SK-MEL-5 (cell line): ENCODE results near the gene YIPF1. TPM values are rescaled to one million over a fixed set of nuclear protein-coding genes. Genes with fewer than 3 reads are reported as not detected.

ENCODE experiments used
- DNase-seq: peaks from one replicate; pipeline ENCODE4 v3.0.0-alpha.2; 2016; ENCODE audit warnings: low read depth, low spot score
- in situ Hi-C: cut with HindIII; loops from 2 replicates; pipeline ENCODE4 v1.10.0; 2016; ENCODE audit warnings: low sequenced_read_pairs, high pct_unique_total_duplicates, low pct_unique_long_range_greater_than_20kb
- polyA plus RNA-seq, 2 experiments: library from polyadenylated mRNA; depleted of rRNA; stranded (reverse); fragments of >200 nt; gene quantifications; 2 replicates each; pipeline ENCODE4 v1.2.3, GENCODE V29; 2015
- total RNA-seq: library from RNA; depleted of rRNA; stranded (reverse); fragments of >200 nt; shearing (Covaris generic); gene quantifications from 2 replicates; pipeline ENCODE4 v1.2.3, GENCODE V29; 2014; rRNA removed

YIPF1 gene
- total RNA-seq, result 37.5 and 41.8 TPM in 2 replicates
- polyA plus RNA-seq (2015; cell fraction: cytosol; rRNA removed), result 32.8 and 37.0 TPM in 2 replicates
- polyA plus RNA-seq (2015; cell fraction: nucleus; rRNA removed), result 14.3 and 24.6 TPM in 2 replicates

DNA sequence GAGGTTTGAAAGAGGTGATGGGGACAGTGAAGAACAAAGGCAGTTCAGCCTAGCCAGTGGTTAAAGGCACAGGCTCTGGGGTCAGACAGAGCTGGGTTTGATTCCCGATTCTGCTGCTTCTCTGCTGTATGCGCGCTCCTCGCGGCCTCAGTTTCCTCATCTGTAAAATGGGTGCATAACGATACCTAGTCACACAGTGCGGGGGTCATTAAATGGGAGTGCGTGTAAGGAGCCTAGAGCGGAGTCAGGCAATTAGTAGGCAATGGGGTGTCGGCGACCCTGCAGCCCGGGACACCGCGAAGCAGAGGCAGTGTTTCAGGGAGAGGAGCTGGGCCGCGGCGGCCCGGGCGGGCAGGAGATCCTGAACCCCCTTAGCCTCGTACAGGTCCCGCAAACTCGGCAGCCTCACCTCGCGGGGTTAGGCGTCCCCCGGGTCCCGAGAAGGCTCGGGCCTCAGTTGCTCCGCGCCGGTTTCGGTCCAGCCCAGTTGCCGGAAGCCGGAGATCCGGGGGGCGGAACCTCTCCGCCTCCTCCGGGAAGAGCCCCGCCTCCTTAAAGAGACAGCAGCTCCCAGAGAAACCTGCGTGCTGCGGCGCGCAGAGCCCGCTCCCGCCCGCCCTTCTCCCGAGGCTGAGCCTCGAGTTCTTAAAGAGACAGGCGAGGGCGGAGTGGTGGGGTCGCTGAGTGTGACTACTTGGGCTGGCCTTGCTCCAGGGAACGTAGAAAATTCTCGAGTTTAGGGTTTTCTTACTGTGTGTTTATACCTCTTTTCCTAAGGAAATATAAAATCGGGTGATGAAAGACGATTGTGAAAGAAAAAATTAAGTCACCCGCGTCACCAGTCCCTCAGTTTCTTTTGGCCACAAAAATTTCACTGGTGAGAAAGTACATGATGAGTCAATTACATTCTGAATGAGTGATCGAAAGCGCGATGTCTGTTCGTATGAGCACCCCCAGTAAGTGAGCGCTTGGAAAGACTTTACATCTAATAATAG, at the start of gene YIPF1:
YIPF1 (minus strand) TSS at position 494 of the 995 bp plus-strand sequence. CDS start 860 bp downstream, outside the sequence.
- in situ Hi-C loops, result no loop called here
- DNase-seq, result peak; percentile 86

DNA sequence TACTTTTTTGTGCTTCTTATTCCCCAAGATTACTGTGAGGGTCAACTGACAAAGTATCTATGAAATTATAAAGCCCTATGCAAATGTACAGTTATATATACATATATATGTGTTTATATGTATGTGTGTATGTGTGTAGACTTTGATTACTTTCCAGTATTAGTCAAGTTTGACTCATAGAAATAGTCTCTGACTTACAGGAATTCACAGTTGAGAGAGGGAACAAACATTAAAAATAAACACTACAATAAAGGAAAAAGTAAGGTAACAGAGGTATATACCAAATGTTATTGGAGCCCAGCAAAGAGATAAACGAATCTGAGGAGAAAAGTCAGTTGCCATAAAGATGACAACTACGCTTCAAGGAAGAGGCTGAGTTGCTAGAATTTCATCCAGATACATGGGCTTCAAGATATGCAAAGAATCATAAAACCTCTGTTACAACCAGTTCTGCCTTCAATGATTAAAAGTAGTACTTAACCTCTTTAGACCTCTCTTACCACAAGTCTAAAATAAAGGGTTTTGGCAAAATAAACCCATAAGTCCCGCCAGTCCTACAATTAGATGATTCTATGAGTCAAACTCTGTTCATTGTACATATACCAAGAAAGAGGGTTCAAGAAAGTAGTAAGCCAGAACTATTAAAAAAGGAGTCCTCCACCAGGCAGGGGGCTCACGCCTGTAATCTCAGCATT, 48.7 kb upstream of the YIPF1 start:
- in situ Hi-C loops, result no loop called here
- no peak for DNase-seq

DNA sequence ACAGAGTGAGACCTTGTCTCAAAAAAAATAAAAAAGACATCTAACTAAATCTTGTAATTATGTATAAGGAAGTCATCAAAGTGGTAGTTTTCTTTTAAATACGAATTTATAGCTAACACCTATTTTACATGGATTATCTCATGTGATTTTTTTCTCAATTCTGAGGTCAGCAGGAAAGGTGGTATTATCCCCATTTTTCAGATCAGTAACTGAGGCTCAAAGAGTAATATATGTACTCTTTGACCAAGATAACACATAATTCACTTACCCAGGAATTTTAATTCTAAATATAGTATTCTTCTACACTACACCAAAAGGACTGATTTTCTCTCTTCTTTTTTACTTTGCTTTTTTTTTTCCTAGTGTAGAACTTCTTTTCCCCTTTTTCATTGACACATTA, 46.8 kb upstream of the YIPF1 start:
- DNase-seq, result no peak
- in situ Hi-C loops, result no loop called here

DNA sequence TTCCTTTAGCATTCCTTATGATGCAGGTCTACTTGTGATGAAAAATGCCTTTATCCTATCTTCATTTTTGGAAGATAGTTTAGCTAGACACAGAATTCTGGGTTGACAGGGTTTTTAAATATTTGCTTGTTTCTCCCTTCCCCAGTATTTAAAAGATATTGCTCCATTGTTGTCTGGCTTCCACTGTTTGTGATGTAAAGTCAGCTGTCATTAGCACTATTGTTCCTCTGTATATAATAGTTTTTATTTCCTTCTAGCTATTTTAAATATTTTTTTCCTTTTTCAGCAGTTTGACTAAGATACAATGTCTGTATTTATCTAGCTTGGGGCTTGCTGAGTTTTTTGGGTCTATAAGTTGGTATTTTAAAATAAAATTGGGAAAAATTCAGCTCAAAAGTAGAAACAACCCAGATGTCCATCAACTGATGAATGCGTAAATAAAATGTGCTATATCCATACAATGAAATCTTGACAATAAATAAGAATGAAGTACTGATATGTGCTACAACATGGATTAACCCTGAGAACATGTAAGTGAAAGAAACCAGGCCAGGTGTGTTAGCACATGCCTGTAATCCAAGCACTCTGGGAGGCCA, 44.7 kb upstream of the YIPF1 start:
- DNase-seq, result no peak
- in situ Hi-C loops, result no loop called here

DNA sequence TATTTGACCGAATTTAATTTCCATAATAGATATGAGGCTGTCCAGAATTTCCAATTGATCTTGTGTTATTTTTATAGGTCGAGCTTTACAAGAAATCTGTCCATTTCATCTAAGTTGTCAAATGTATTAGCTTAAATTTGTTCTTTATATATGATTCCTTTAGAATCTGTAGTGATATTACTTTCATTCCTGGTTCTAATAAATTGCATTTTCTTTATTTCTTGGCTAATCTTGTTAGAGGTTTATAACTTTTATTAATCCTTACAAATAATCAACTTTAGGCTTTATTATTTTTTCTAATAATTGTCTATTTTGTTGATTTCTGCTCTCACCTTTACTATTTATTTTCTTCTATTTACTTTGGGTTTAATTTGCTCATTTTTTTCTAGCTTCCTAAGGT, 41.9 kb upstream of the YIPF1 start:
- in situ Hi-C loops, result no loop called here
- DNase-seq, result no peak

DNA sequence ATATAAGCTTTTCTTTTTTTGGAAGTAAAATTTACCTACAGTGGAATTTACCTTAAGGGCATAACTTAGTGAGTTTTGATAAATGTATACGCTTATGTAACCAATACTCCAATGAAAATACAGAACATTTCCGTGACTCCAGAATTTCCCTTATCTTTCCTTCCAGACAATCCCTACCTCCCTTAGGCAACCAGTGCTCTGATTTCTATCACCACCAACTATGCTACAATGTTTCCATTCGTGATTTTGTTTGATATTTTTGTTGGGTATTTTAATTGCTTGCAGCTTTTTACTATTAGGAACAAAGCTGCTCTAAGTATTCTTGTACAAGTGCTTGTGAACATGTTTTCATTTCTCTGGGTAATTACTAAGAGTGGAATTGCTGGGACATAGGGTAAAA, 41.3 kb upstream of the YIPF1 start:
- DNase-seq, result no peak
- in situ Hi-C loops, result no loop called here

DNA sequence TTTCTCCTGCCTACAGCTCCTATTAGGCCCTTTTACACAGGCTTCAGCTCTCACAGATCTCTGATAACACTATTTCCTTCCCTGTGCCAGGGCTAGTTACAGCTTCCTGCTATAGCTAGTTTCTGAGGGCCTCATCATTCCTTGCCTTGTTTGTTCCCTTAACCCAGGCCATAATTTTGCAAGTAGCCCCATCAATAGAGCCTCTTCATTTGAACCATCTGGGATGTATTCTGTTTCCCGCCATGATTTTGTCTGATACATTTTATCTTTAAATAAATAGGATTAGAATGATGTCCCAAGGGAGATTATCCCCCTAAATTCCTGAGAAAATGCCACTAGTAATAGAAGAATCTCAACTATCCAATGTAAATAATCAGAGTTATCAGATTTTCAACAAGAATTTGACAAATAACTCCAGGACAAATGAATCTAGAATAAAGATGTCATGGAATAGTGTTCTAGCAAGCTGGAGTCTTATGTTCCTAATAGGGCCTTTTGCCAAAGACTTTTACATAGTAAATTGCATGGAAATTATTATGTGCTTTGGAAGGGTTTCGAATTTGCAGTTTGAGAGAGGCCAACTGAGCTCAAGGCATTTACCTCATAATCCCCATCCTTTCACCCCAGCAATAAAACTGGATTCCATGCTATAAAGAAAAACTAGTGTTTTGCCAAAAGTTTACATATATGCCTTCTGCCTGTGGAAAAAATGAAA, 39.8 kb upstream of the YIPF1 start:
- no peak for DNase-seq
- in situ Hi-C loops, result no loop called here

DNA sequence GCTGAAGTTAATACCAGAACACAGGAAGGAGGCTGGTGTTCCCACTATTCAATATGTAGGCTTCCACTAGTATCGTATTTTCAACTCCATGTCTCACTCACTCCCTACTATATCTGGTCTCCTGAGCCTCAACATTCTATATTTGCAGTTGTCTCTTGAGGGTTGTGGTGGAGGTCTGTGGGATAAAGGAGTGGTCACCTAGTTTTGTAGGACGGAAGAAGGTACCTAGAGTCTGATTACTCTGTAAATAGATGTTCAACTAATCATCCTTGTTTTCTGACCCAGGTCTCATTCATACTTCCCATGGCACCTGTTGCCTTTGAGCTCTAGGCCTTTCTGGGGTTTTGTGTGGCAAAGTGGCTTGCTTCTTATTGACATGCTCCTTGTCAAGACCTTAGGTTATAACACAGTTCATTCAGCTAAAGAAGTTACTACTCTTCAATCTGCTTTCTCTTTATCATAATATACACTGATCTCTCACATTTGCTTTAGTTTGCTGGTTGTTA, 37.8 kb upstream of the YIPF1 start:
- in situ Hi-C loops, result no loop called here
- DNase-seq, result no peak

DNA sequence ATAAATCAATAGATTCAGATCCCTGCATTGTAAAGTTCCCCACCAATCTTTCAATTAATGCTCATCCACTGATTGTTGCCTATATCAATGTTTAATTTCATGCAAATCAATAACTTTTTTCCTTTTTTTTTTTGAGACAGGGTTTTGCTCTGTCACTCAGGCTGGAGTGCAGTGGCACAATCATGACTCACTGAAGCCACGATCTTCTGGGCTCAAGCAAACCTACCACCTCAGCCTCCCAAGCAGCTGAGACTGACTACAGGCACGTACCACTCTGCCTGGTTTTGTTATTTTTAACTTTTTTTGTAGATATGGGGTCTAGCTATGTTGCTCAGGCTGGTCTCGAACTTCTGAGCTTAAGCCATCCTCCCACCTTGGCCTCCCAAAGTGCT, 30.1 kb upstream of the YIPF1 start:
- in situ Hi-C loops, result no loop called here
- no peak for DNase-seq

DNA sequence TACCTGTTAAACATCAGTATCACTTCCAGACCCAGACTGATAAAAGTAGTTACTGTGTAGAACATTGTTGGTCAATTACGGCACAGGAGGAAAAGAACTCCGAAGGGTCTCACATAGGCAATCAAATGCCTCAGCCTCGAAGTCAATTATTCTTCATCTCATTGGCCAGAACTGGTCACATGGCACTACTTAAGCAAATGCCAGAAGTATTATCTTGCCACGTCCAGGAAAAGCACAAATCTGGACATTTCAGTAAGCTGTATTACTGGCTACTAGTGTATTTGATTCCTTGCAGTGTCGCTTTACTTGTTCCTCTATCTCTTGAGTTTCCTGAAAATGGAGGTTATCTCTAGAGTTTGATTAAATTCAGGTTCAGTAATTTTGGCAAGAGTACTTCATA, 28.7 kb upstream of the YIPF1 start:
- in situ Hi-C loops, result no loop called here

DNA sequence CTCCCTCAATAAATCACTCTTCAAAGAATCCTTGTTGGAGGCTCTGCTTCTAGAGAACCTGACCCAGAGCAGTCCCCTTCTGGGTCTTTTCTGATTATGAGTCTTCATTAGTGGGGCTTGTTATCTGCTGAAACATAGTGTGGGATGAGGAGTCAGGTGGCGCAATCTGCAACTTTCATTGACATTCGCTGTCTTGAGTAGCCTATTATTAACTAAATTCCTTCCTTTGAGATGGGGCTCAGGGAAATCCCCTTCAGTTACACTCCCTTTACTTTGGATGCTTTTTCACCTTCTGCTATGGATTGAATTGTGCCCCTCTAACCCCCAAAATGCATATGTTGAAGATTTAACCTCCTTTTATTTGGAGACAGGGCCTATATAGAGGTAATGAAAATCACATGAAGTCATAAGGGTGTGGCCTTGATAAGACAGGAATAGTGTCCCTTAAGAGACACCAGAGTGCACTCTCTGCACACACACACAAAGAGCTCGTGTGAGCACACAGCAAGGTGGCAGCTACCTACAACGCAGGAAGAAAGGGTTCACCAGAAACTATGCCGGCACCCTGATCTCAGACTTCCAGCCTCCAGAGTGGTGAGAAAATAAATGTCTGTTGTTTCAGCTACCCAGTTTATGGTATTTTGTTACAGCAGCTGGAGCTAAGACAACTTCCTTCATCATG, 23.9 kb upstream of the YIPF1 start:
- in situ Hi-C loops, result no loop called here
- DNase-seq, result no peak

More for the DNA sequence above, 28.7 kb upstream of the YIPF1 start:
- no peak for DNase-seq

DNA sequence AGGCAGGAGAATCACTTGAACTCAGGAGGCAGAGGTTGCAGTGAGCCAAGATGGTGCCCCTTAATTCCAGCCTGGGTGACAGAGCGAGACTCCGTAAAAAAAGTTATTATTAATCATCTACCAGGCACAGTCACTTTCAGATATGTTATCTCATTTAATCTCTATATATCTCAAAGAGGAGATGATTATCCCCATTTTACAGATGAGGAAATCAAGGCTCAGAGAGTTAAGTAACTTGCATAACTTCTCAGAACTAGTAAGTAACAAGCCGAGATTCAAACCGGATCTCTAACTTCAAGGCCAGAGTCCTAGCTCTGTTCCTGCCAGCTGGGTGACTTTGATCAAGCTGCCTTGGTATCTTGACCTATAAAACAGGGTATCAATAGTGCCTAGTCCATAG, 21.8 kb upstream of the YIPF1 start:
- in situ Hi-C loops, result no loop called here
- no peak for DNase-seq

DNA sequence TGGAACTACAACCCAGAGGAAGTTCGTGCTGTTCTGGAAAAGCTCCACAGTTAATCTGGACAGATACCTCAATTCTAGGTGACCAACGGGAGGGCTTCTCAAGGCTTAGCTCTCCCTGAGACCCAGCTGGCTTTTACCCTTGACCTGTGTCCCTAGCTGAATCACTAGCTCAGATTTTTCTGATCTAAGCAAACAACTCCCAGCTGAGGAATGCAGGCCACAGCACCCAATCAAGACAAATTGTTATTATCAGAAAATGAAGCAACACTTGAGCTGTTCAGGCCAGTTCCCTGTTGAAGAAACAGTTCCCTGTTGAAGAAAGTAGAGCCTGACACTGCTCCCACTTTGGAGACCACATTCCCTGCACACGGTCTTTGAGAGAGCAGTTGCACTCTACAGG, 20.3 kb upstream of the YIPF1 start:
- in situ Hi-C loops, result no loop called here
- DNase-seq, result no peak

DNA sequence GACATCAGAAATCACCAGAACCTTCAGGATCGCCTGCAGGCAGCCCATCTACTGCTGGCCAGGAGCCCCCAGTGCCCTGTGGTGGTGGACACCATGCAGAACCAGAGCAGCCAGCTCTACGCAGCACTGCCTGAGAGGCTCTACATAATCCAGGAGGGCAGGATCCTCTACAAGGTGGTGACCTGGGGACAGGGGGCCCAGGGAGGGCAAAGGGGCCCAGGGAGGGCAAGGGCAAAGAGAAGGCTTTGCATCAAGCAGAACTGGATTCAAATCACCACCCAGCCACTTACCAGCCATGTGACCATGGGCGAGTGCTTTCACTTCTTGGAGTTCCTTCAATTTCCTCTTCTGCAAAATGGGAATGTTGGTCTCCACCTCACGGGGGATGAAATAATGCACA, 16.5 kb upstream of the YIPF1 start:
- in situ Hi-C loops, result no loop called here
- no peak for DNase-seq

DNA sequence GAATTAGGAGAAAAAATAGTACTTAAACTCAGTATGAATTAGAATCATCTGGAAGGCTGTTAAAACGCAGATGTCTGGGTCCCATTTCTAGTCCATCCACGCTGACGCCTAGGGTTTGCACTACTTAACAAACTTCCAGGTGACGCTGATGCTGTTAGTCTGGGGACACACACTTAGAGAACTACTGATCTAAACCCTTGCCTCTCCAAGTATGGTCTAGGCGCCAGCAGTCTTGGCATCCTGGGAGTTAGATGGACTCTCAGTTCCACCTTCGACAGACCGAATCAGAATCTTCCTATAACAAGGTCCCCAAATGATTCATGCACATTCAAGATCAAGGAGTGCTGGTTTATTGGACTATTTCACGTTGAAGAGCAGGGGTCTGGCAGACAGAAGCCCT, 15.9 kb upstream of the YIPF1 start:
- in situ Hi-C loops, result no loop called here
- no peak for DNase-seq

DNA sequence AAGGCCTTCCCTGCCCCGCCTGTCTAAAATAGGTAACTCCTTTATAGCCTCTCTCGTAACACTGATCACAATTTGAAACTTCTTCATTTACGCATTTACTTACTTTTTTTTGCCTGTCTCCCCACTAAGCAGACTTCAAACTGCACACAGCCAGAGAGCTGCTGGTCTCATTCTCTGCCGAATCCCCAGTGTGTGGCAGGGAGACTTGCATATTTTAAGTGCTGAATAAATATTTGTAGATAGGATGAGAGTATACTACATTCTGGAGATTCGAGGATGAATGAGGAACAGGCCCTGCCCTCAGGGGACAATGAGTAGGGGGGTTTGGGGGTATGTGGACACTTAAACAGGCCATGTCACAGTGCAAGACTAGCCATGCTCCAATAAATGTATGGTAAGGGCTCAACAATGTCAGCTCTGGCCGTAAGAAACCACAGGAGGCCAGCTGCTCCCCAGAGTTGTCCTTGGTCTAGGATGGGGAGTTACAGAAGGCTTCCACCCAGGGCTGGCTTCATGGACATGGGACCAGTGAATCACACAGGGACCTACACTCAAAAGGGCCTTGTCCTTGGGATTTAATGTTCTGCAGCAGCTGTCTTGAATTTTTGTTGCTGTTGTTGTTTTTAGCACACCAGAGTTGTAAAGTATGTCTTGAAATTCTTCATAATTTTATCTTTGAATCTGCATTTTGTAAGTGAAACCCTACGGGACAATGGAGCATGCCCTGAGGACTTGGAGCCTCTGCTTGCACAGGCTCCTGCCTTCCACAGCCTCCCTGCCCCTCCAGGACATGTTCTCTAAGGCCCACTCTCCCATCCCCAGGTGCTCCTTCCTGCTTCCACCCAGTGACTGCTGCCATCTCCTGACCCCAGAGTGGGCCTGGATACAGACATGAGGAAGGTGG, 12.9 kb upstream of the YIPF1 start:
- in situ Hi-C loops, result no loop called here
- no peak for DNase-seq
